ENCODE data around the gene MPZL2. TPM values are rescaled to one million over a fixed set of nuclear protein-coding genes. Genes with fewer than 3 reads are reported as not detected.

The MPZL2 gene
- total and polyA plus RNA-seq, 7 donors: 1.0 to 8.1 (median 3.4) TPM

GRCh38 chr11:118223570-118223969 lies 40.5 kb downstream of the MPZL2 start:
- Histone ChIP-seq H3K27ac (no peak overlapping the region), H3K4me3 (peak overlapping the region; percentile 6), H3K9me3 (no peaks in the 10 kb centered on the region), H3K27me3 (ENCODE audit: insufficient read depth in 3 of 3, low read length in 2 of 3) (peaks cover 2 to 16% (median 4%) of the 10 kb centered on the region in 3 donors), H3K4me1 (no peaks in the 10 kb centered on the region), H3K36me3 (ENCODE audit: insufficient read depth in 1 of 2, low read depth in 1 of 2) (no peaks in the 10 kb centered on the region)
- no peak for DNase-seq
- WGBS, 3 donors: 83 to 89% (median 88%) methylated on average over 2 of the region's 2 CpGs
- intact Hi-C loops (cut with DNase I): no loop called here
- ATAC-seq: no peak
- TF ChIP-seq CTCF (IDR thresholded peaks at IDR 0.05): no peak

GRCh38 chr11:118222437-118222836 lies 41.7 kb downstream of the MPZL2 start:
- ATAC-seq: no peak
- Histone ChIP-seq H3K36me3 (ENCODE audit: insufficient read depth in 1 of 2, low read depth in 1 of 2) (no peaks in the 10 kb centered on the region), H3K4me3 (no peak overlapping the region), H3K9me3 (no peaks in the 10 kb centered on the region), H3K27ac (no peak overlapping the region), H3K4me1 (no peaks in the 10 kb centered on the region), H3K27me3 (ENCODE audit: insufficient read depth in 3 of 3, low read length in 2 of 3) (peaks cover 2 to 16% (median 4%) of the 10 kb centered on the region in 3 donors)
- intact Hi-C loops (cut with DNase I): no loop called here
- no peak for TF ChIP-seq CTCF (IDR thresholded peaks at IDR 0.05)
- 66 to 83% (median 68%) methylated on average over 4 of the region's 4 CpGs for WGBS, 3 donors
- no peak for DNase-seq

GRCh38 chr11:118221419-118221818 lies 42.7 kb downstream of the MPZL2 start:
- Histone ChIP-seq H3K36me3 (ENCODE audit: insufficient read depth in 1 of 2, low read depth in 1 of 2) (no peaks in the 10 kb centered on the region), H3K9me3 (no peaks in the 10 kb centered on the region), H3K4me3 (no peak overlapping the region), H3K27me3 (ENCODE audit: insufficient read depth in 3 of 3, low read length in 2 of 3) (peaks cover 0 to 22% (median 4%) of the 10 kb centered on the region in 3 donors), H3K27ac (no peak overlapping the region), H3K4me1 (no peaks in the 10 kb centered on the region)
- ATAC-seq (no peak), DNase-seq (no peak)
- 49 to 61% (median 58%) methylated on average over 5 of the region's 5 CpGs for WGBS, 3 donors
- no peak for TF ChIP-seq CTCF (IDR thresholded peaks at IDR 0.05)
- intact Hi-C loops (cut with DNase I): no loop called here

- WGBS, 3 donors: 68 to 78% (median 75%) methylated on average over 1 of the region's 1 CpG
- no peaks in the 10 kb centered on the region for H3K36me3 ChIP-seq (ENCODE audit: insufficient read depth in 1 of 2, low read depth in 1 of 2)
- ATAC-seq (no peak), DNase-seq (no peak)
- no peak overlapping the region for H3K4me3 ChIP-seq
- TF ChIP-seq CTCF (IDR thresholded peaks at IDR 0.05): no peak
- peaks cover under 1 to 28% (median 4%) of the 10 kb centered on the region in 3 donors for H3K27me3 ChIP-seq (ENCODE audit: insufficient read depth in 3 of 3, low read length in 2 of 3)
- intact Hi-C loops (cut with DNase I): no loop called here
- no peak overlapping the region for H3K27ac ChIP-seq
- H3K4me1 ChIP-seq: no peaks in the 10 kb centered on the region
- H3K9me3 ChIP-seq: no peaks in the 10 kb centered on the region
Observed at GRCh38 chr11:118219732-118220131, 44.4 kb downstream of the MPZL2 start.

GRCh38 chr11:118219244-118219643 lies 44.9 kb downstream of the MPZL2 start:
- H3K27ac ChIP-seq: no peak overlapping the region
- no peaks in the 10 kb centered on the region for H3K36me3 ChIP-seq (ENCODE audit: insufficient read depth in 1 of 2, low read depth in 1 of 2)
- peaks cover 4 to 32% (median 4%) of the 10 kb centered on the region in 3 donors for H3K27me3 ChIP-seq (ENCODE audit: insufficient read depth in 3 of 3, low read length in 2 of 3)
- intact Hi-C loops (cut with DNase I): no loop called here
- no peaks in the 10 kb centered on the region for H3K4me1 ChIP-seq
- no peak for DNase-seq
- H3K4me3 ChIP-seq: no peak overlapping the region
- TF ChIP-seq CTCF (IDR thresholded peaks at IDR 0.05): no peak
- no peak for ATAC-seq
- no peaks in the 10 kb centered on the region for H3K9me3 ChIP-seq
